CD4-positive, alpha-beta T cell (primary cell): ENCODE data around the gene SEMA3E. TPM values are rescaled to one million over a fixed set of nuclear protein-coding genes. Genes with fewer than 3 reads are reported as not detected.
A peak's percentile ranks its signal among the peaks of the same experiment; 100 is the strongest.

Experiments used
- ATAC-seq: fragments of 200-7000 bp; cut with Tn5 transposase; one replicate; pipeline ENCODE4 v1.10.0; 2022; ENCODE audit warnings: mild to moderate bottlenecking; ENCODE audit not compliant: poor library complexity
- CTCF ChIA-PET: fragments of 350-600 bp; sonication (Branson Sonifier 250); formaldehyde crosslinking; loops from one replicate; lab custom pipeline; 2021; ENCODE audit warnings: antibody characterized with exemption, inconsistent platforms; lab: Charles Lee
- POLR2A ChIA-PET: fragments of 350-600 bp; sonication (Branson Sonifier 250); formaldehyde crosslinking; loops from one replicate; lab custom pipeline; 2021; ENCODE audit warnings: antibody characterized with exemption, inconsistent platforms; lab: Charles Lee
- DNase-seq, 14 experiments: peaks; one replicate each; pipeline ENCODE4 v3.0.0-alpha.2; 2013 to 2020; ENCODE audit warnings: mixed read lengths in 2 of 14
- H3K27ac ChIP-seq, 2 donors: one replicate each; pipeline versions ENCODE4 v1.5.1 to v1.7.0; 2013; ENCODE audit warnings: low read length in 2 of 2, low read depth in 1 of 2, mild to moderate bottlenecking in 1 of 2
- H3K27me3 ChIP-seq, 2 experiments: 1 replicate in 1 of 2; 2 replicates in 1 of 2; pipeline versions ENCODE4 v1.6.1 to v1.7.0; 2013; ENCODE audit warnings: low read length in 2 of 2, control low read depth in 1 of 2, mild to moderate bottlenecking in 1 of 2, moderate library complexity in 1 of 2; ENCODE audit not compliant: insufficient read depth in 2 of 2, control insufficient read depth in 1 of 2
- H3K36me3 ChIP-seq: one replicate; pipeline ENCODE4 v1.6.1; 2013; ENCODE audit warnings: low read length, control low read depth; ENCODE audit not compliant: insufficient read depth
- H3K4me1 ChIP-seq: one replicate; pipeline ENCODE4 v1.6.1; 2013; ENCODE audit warnings: low read length, control low read depth; ENCODE audit not compliant: insufficient read depth
- H3K4me3 ChIP-seq: one replicate; pipeline ENCODE4 v1.5.1; 2013; ENCODE audit warnings: mild to moderate bottlenecking, low read length, moderate library complexity
- H3K9me3 ChIP-seq, 2 experiments: 1 replicate in 1 of 2; 2 replicates in 1 of 2; pipeline versions ENCODE4 v1.6.1 to v1.7.0; 2013; ENCODE audit warnings: low read length in 2 of 2, mild to moderate bottlenecking in 2 of 2, control low read depth in 1 of 2, moderate library complexity in 1 of 2; ENCODE audit not compliant: control insufficient read depth in 1 of 2, insufficient read depth in 1 of 2
- H3K27ac Mint-ChIP-seq: one replicate; pipeline ENCODE4 v1.8.0; 2020; ENCODE audit warnings: mixed read lengths
- H3K27me3 Mint-ChIP-seq: one replicate; pipeline ENCODE4 v1.8.0; 2021; ENCODE audit warnings: mixed read lengths
- H3K36me3 Mint-ChIP-seq: one replicate; pipeline ENCODE4 v1.8.0; 2021; ENCODE audit warnings: low read depth, mixed read lengths
- H3K4me1 Mint-ChIP-seq: one replicate; pipeline ENCODE4 v1.8.0; 2021; ENCODE audit warnings: low read depth, mixed read lengths
- H3K4me3 Mint-ChIP-seq: one replicate; pipeline ENCODE4 v1.8.0; 2020; ENCODE audit warnings: mild to moderate bottlenecking, mixed read lengths
- H3K9me3 Mint-ChIP-seq: one replicate; pipeline ENCODE4 v1.8.0; 2020; ENCODE audit warnings: mixed read lengths
- intact Hi-C, 2 experiments: fragments of 100-400 bp; cut with DNase I in 1 of 2; cut with micrococcal nuclease in 1 of 2; formaldehyde crosslinking; loops; one replicate each; pipeline versions ENCODE4 v1.15.1 to v1.9.0; 2023 to 2025; cut with DNase I, micrococcal nuclease
- total RNA-seq, 174 experiments: library from RNA in 2 of 174; stranded (reverse) in 2 of 174; gene quantifications; one replicate each; pipeline ENCODE4 v1.2.3 and lab custom pipeline; 2021 to 2026
- TF ChIP-seq, protein P1 (sequence below): fragments of 200-600 bp; IDR thresholded peaks from one replicate; pipeline ENCODE4 v1.8.0; 2022; ENCODE audit warnings: antibody characterized with exemption, mild to moderate bottlenecking

The SEMA3E gene
- total RNA-seq, 2 experiments from 2014 or later, result not detected

DNA sequence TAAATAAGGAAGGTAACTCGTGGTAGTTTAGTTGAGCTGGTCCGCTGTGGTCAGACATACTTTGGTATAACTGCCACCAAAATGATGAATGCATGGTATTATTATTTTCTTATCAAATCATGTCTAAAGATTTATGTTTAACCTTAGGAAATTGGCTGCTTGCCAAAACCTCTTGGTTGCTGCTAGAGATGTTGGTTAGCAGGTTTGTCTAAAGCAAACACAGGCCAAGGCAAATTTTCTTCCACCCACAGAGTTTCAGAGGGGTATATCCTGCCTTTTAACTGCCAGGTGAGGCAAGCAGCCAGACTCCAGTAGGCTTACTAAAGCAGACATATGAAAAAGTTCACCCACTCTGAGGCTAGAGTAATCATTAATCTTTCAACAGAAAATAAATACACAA lies 101.4 kb downstream of the SEMA3E start:
- Mint-ChIP-seq H3K36me3 (no peaks in the 10 kb centered on the region), H3K9me3 (peaks cover 5% of the 10 kb centered on the region), H3K4me1 (no peaks in the 10 kb centered on the region), H3K4me3 (no peak overlapping the region), H3K27ac (no peak overlapping the region), H3K27me3 (no peaks in the 10 kb centered on the region)
- DNase-seq (peak in 1 of 14 experiments; percentile 1), ATAC-seq (no peak)
- Histone ChIP-seq H3K27me3 (no peaks in the 10 kb centered on the region), H3K4me1 (no peaks in the 10 kb centered on the region), H3K9me3 (no peaks in the 10 kb centered on the region), H3K27ac (no peak overlapping the region), H3K36me3 (no peaks in the 10 kb centered on the region), H3K4me3 (no peak overlapping the region)
- ChIA-PET POLR2A (no interaction called here), CTCF (no interaction called here)
- intact Hi-C loops, result no loop called here
- TF ChIP-seq, protein P1, sequence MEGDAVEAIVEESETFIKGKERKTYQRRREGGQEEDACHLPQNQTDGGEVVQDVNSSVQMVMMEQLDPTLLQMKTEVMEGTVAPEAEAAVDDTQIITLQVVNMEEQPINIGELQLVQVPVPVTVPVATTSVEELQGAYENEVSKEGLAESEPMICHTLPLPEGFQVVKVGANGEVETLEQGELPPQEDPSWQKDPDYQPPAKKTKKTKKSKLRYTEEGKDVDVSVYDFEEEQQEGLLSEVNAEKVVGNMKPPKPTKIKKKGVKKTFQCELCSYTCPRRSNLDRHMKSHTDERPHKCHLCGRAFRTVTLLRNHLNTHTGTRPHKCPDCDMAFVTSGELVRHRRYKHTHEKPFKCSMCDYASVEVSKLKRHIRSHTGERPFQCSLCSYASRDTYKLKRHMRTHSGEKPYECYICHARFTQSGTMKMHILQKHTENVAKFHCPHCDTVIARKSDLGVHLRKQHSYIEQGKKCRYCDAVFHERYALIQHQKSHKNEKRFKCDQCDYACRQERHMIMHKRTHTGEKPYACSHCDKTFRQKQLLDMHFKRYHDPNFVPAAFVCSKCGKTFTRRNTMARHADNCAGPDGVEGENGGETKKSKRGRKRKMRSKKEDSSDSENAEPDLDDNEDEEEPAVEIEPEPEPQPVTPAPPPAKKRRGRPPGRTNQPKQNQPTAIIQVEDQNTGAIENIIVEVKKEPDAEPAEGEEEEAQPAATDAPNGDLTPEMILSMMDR, result no peak

DNA sequence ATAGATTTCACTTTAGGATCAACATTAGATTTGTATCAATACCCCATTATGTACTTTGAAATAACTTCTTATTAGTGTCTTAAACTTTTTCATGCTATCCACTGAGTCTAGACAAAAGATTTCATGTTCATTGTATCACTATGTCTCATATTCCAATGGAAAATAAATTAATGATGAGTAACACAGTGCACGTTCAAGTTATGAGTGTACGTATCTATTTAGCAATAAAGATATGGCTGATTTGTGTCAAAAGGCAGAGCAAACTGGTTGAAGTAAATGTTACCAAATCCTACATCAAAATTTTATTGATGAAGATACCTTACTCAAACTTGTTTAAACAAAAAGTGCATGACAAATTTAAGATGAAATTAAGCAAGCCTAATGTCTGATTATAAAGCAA lies 102.4 kb downstream of the SEMA3E start:
- intact Hi-C loops, result no loop called here
- H3K36me3 ChIP-seq, result no peaks in the 10 kb centered on the region
- Mint-ChIP-seq H3K36me3 (no peaks in the 10 kb centered on the region), H3K27ac (no peak overlapping the region), H3K9me3 (peaks cover 5% of the 10 kb centered on the region), H3K4me1 (no peaks in the 10 kb centered on the region), H3K4me3 (no peak overlapping the region), H3K27me3 (no peaks in the 10 kb centered on the region)
- ChIA-PET POLR2A (no interaction called here), CTCF (no interaction called here)
- ATAC-seq (no peak), DNase-seq (no peak)
- H3K4me3 ChIP-seq, result no peak overlapping the region
- H3K4me1 ChIP-seq, result no peaks in the 10 kb centered on the region
- H3K9me3 ChIP-seq, result no peaks in the 10 kb centered on the region
- no peaks in the 10 kb centered on the region for H3K27me3 ChIP-seq
- TF ChIP-seq, protein P1, result no peak
- no peak overlapping the region for H3K27ac ChIP-seq

DNA sequence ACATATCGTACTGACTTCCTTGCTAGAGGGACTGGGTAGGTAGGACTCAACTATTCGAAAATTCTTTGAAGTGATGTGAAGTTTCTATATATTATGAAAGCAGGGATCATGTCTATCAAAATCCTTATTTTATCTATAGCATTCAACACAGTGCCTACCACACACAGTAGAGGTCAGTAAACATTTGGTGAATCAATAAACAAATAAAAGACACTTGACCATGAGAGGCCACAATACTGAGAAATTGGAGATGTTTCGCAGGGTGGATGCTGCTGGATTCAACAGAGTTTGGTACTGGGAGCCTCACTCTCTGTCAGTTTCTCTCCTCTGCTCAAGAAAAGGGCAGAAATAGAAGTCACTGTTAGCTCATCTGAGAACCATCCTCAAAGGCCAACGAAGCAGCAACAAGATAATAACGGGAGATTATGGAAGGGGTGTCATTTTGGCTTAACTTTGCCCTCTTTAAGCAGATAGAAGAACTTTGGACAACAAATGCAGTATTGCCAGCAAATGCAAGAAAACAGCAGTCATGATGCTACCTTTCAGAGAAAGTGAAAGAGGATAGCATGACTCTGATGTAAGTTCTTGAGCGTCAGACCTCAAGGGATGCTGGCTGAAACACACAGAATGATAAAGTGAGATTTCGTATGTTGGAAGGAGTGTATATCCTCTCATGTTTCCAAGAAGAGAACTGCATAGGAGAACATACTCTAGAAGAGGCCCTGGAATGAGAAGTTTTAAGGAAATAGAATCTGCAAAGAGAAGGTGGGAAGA lies 107.6 kb downstream of the SEMA3E start:
- intact Hi-C loops, result no loop called here
- peaks cover 6% of the 10 kb centered on the region for H3K9me3 Mint-ChIP-seq
- ChIA-PET CTCF (no interaction called here), POLR2A (no interaction called here)
- no peaks in the 10 kb centered on the region for H3K4me1 Mint-ChIP-seq
- no peak overlapping the region for H3K27ac ChIP-seq
- H3K27ac Mint-ChIP-seq, result no peak overlapping the region
- no peaks in the 10 kb centered on the region for H3K36me3 ChIP-seq
- H3K4me1 ChIP-seq, result no peaks in the 10 kb centered on the region
- H3K27me3 ChIP-seq, result no peaks in the 10 kb centered on the region
- no peaks in the 10 kb centered on the region for H3K36me3 Mint-ChIP-seq
- no peaks in the 10 kb centered on the region for H3K9me3 ChIP-seq
- H3K4me3 Mint-ChIP-seq, result no peak overlapping the region
- no peak for ATAC-seq
- no peak overlapping the region for H3K4me3 ChIP-seq
- no peak for DNase-seq
- TF ChIP-seq, protein P1, result no peak
- no peaks in the 10 kb centered on the region for H3K27me3 Mint-ChIP-seq
